Suprapubic skin (tissue), 4 donors: Measurements from ENCODE around the gene HELZ. TPM values are rescaled to one million over a fixed set of nuclear protein-coding genes. Genes with fewer than 3 reads are reported as not detected.
A peak's percentile ranks its signal among the peaks of the same experiment; 100 is the strongest.

Experiments
- DNase-seq, 2 donors: peaks; one replicate each; pipeline ENCODE4 v3.0.0-alpha.2; 2019; ENCODE audit warnings: low spot score in 2 of 2
- H3K27ac ChIP-seq: fragments of 200-600 bp; sonication (generic); one replicate; pipeline ENCODE4 v1.5.1; 2019
- H3K27me3 ChIP-seq: fragments of 200-600 bp; sonication (generic); one replicate; pipeline ENCODE4 v1.5.1; 2019
- H3K36me3 ChIP-seq: fragments of 200-600 bp; sonication (generic); one replicate; pipeline ENCODE4 v1.5.1; 2019
- H3K4me1 ChIP-seq: fragments of 200-600 bp; sonication (generic); one replicate; pipeline ENCODE4 v1.5.1; 2019
- H3K4me3 ChIP-seq: fragments of 200-600 bp; sonication (generic); one replicate; pipeline ENCODE4 v1.5.1; 2019; ENCODE audit warnings: mild to moderate bottlenecking
- H3K9me3 ChIP-seq: fragments of 200-600 bp; sonication (generic); one replicate; pipeline ENCODE4 v1.5.1; 2019
- CTCF ChIP-seq, 2 donors: fragments of 200-600 bp in 1 of 2; fragments of 450-650 bp in 1 of 2; sonication (generic) in 1 of 2; IDR thresholded peaks; one replicate each; pipeline ENCODE4 v1.5.1; 2016 to 2019; ENCODE audit warnings: antibody characterized with exemption in 2 of 2, mild to moderate bottlenecking in 1 of 2, moderate library complexity in 1 of 2
- EP300 ChIP-seq: sonication (generic); formaldehyde crosslinking; IDR thresholded peaks from one replicate; pipeline ENCODE4 v1.6.1; 2017; ENCODE audit warnings: antibody characterized with exemption
- POLR2A ChIP-seq, 2 donors: fragments of 450-650 bp; IDR thresholded peaks; one replicate each; pipeline ENCODE4 v1.6.1; 2017; ENCODE audit warnings: antibody characterized with exemption in 2 of 2, mild to moderate bottlenecking in 2 of 2, moderate library complexity in 2 of 2
- POLR2AphosphoS5 ChIP-seq, 3 donors: sonication (generic); formaldehyde crosslinking; IDR thresholded peaks; one replicate each; pipeline ENCODE4 v1.6.1; 2017; ENCODE audit warnings: antibody characterized with exemption in 3 of 3
- WGBS: methylation state at CpG from one replicate; pipeline ENCODE4 v1.1.5; 2018; 5-methylcytosine and 5-hydroxymethylcytosine counted together
- total RNA-seq, 4 donors: library from RNA; depleted of rRNA; stranded (reverse); fragments of >200 nt; gene quantifications; one replicate each; pipeline ENCODE4 v1.1.0, GENCODE V29; 2016

Gene HELZ
- total RNA-seq, 4 donors from 2014 or later = 30.9 to 88.5 (median 36.7) TPM

GRCh38 chr17:67056746-67057490 is 188.1 kb downstream of the HELZ start:
- Histone ChIP-seq H3K4me1 (no peaks in the 10 kb centered on the region), H3K27me3 (no peaks in the 10 kb centered on the region), H3K9me3 (no peaks in the 10 kb centered on the region), H3K36me3 (no peaks in the 10 kb centered on the region), H3K4me3 (no peak overlapping the region), H3K27ac (no peak overlapping the region)
- DNase-seq = peak in 1 of 2 donors; percentile 40
- WGBS = 93% methylated on average over 18 of the region's 18 CpGs
- TF ChIP-seq POLR2AphosphoS5 (IDR thresholded peaks at IDR 0.05) = no peak
- no peak for TF ChIP-seq CTCF (IDR thresholded peaks at IDR 0.05)
- no peak for TF ChIP-seq POLR2A (IDR thresholded peaks at IDR 0.05)
- TF ChIP-seq EP300 = no peak

- no peaks in the 10 kb centered on the region for H3K36me3 ChIP-seq
These were observed 188.9 kb downstream of the HELZ start for GRCh38 chr17:67055811-67056745.

GRCh38 chr17:67055041-67055443 is 190.0 kb downstream of the HELZ start:
- H3K27ac ChIP-seq = no peak overlapping the region
- H3K9me3 ChIP-seq = no peaks in the 10 kb centered on the region
- H3K27me3 ChIP-seq = no peaks in the 10 kb centered on the region
- TF ChIP-seq EP300 = no peak
- TF ChIP-seq CTCF (IDR thresholded peaks at IDR 0.05) = no peak
- TF ChIP-seq POLR2A (IDR thresholded peaks at IDR 0.05) = no peak
- TF ChIP-seq POLR2AphosphoS5 (IDR thresholded peaks at IDR 0.05) = no peak
- H3K4me3 ChIP-seq = no peak overlapping the region
- H3K4me1 ChIP-seq = no peaks in the 10 kb centered on the region
- 95% methylated on average over 13 of the region's 19 CpGs for WGBS
- peak in 1 of 2 donors; percentile 70 for DNase-seq
- no peaks in the 10 kb centered on the region for H3K36me3 ChIP-seq

More at GRCh38 chr17:67055811-67056745, 188.9 kb downstream of the HELZ start:
- no peak overlapping the region for H3K4me3 ChIP-seq
- H3K27me3 ChIP-seq = no peaks in the 10 kb centered on the region
- WGBS = 87% methylated on average over 24 of the region's 29 CpGs
- DNase-seq = peak in 1 of 2 donors; percentile 65
- H3K4me1 ChIP-seq = no peaks in the 10 kb centered on the region
- no peaks in the 10 kb centered on the region for H3K9me3 ChIP-seq
- H3K27ac ChIP-seq = no peak overlapping the region
- TF ChIP-seq POLR2A (IDR thresholded peaks at IDR 0.05) (no peak), CTCF (IDR thresholded peaks at IDR 0.05) (no peak), POLR2AphosphoS5 (IDR thresholded peaks at IDR 0.05) (no peak), EP300 (no peak)

- no peaks in the 10 kb centered on the region for H3K27me3 ChIP-seq
- H3K4me3 ChIP-seq = no peak overlapping the region
- no peaks in the 10 kb centered on the region for H3K4me1 ChIP-seq
- H3K27ac ChIP-seq = no peak overlapping the region
- no peaks in the 10 kb centered on the region for H3K36me3 ChIP-seq
- WGBS = 76% methylated on average over 5 of the region's 5 CpGs
- peaks cover 1% of the 10 kb centered on the region for H3K9me3 ChIP-seq
- TF ChIP-seq POLR2AphosphoS5 (IDR thresholded peaks at IDR 0.05) = no peak
- no peak for TF ChIP-seq CTCF (IDR thresholded peaks at IDR 0.05)
- no peak for TF ChIP-seq EP300
- TF ChIP-seq POLR2A (IDR thresholded peaks at IDR 0.05) = no peak
- peak in 1 of 2 donors; percentile 4 for DNase-seq
These were observed 190.4 kb downstream of the HELZ start for GRCh38 chr17:67054608-67055007.
